PC-3 (cell line): Measurements from ENCODE around the gene MARCHF6.

Experiments used
- EZH2phosphoT487 ChIP-seq: fragments of 300-600 bp; sonication (generic); IDR thresholded peaks from 2 replicates; pipeline ENCODE4 v1.6.1; 2018; ENCODE audit warnings: mild to moderate bottlenecking, antibody characterized with exemption, low read length, borderline replicate concordance
- TF ChIP-seq, protein P1 (sequence below): fragments of 300-600 bp; sonication (generic); conservative IDR thresholded peaks from 2 replicates; pipeline ENCODE4 v1.5.1; 2017; ENCODE audit warnings: antibody characterized with exemption, low read depth, mild to moderate bottlenecking, low read length

DNA sequence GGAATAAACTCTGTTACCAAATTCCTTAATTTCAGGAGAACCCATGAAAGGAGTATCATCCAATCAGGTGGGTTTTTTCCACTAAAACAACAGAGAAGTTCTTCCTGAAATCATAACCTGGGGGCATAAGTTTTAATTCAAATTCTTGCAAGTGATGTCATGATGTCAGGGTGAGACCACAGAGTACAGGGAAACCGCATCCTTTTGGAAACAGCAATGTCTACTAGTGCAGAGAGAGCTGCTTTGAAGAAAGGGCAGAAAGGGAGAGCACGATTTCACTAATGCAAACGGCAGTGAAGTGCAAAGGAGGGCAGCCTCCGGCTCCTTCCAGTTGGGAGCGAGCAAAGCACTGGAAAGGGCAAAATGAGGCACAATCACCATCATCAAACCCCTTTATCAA lies 25.2 kb upstream of the MARCHF6 start:
- TF ChIP-seq, protein P1, sequence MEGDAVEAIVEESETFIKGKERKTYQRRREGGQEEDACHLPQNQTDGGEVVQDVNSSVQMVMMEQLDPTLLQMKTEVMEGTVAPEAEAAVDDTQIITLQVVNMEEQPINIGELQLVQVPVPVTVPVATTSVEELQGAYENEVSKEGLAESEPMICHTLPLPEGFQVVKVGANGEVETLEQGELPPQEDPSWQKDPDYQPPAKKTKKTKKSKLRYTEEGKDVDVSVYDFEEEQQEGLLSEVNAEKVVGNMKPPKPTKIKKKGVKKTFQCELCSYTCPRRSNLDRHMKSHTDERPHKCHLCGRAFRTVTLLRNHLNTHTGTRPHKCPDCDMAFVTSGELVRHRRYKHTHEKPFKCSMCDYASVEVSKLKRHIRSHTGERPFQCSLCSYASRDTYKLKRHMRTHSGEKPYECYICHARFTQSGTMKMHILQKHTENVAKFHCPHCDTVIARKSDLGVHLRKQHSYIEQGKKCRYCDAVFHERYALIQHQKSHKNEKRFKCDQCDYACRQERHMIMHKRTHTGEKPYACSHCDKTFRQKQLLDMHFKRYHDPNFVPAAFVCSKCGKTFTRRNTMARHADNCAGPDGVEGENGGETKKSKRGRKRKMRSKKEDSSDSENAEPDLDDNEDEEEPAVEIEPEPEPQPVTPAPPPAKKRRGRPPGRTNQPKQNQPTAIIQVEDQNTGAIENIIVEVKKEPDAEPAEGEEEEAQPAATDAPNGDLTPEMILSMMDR = no peak
- no peak for TF ChIP-seq EZH2phosphoT487
